Measurements from ENCODE around the gene ZNHIT2. TPM values are rescaled to one million over a fixed set of nuclear protein-coding genes. Genes with fewer than 3 reads are reported as not detected.

Gene ZNHIT2
- total RNA-seq, 1 experiment from 2014 or later: 48.2 TPM

GRCh38 chr11:65103476-65103875 is 14.0 kb downstream of the ZNHIT2 start:
- intact Hi-C loops (cut with micrococcal nuclease): no loop called here
- H3K27ac ChIP-seq (ENCODE audit: low read length): no peak overlapping the region
- H3K9ac ChIP-seq (ENCODE audit: low read length): no peak overlapping the region
- no peak for ATAC-seq
- H3K9me3 ChIP-seq (ENCODE audit: low read length): no peaks in the 10 kb centered on the region
- BruUV-seq (replicated peaks): no TSS peak
- no peak for DNase-seq
- no peak overlapping the region for H2AFZ ChIP-seq (ENCODE audit: low read length)
- H3K4me1 ChIP-seq (ENCODE audit: insufficient read depth, low read length): no peaks in the 10 kb centered on the region
- H3K4me3 ChIP-seq (ENCODE audit: low read length): no peak overlapping the region
- H3K36me3 ChIP-seq (ENCODE audit: low read depth, low read length): no peaks in the 10 kb centered on the region; the same call in 1 of the 2 replicates
- no peaks in the 10 kb centered on the region for H3F3A ChIP-seq (ENCODE audit: low read length, unreplicated experiment)
- no peak for TF ChIP-seq EZH2phosphoT487 (IDR thresholded peaks at IDR 0.05; ENCODE audit: borderline replicate concordance, low read length)
- TF ChIP-seq, protein P1, sequence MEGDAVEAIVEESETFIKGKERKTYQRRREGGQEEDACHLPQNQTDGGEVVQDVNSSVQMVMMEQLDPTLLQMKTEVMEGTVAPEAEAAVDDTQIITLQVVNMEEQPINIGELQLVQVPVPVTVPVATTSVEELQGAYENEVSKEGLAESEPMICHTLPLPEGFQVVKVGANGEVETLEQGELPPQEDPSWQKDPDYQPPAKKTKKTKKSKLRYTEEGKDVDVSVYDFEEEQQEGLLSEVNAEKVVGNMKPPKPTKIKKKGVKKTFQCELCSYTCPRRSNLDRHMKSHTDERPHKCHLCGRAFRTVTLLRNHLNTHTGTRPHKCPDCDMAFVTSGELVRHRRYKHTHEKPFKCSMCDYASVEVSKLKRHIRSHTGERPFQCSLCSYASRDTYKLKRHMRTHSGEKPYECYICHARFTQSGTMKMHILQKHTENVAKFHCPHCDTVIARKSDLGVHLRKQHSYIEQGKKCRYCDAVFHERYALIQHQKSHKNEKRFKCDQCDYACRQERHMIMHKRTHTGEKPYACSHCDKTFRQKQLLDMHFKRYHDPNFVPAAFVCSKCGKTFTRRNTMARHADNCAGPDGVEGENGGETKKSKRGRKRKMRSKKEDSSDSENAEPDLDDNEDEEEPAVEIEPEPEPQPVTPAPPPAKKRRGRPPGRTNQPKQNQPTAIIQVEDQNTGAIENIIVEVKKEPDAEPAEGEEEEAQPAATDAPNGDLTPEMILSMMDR (conservative IDR thresholded peaks at IDR 0.05; ENCODE audit: low read depth, low read length): no peak
- TF ChIP-seq EZH2 (IDR thresholded peaks at IDR 0.05; ENCODE audit: low read length, unreplicated experiment): no peak
- no peak overlapping the region for H3K4me2 ChIP-seq (ENCODE audit: low read length)
- ChIA-PET POLR2A (ENCODE audit: unreplicated experiment) (no interaction called here), CTCF (interaction anchor here (0.7 kb wide), 1 partner anchor 9 kb away, joined by 4 read pairs; no protein-coding TSS in a partner anchor)
- H3K27me3 ChIP-seq (ENCODE audit: low read length): no peaks in the 10 kb centered on the region
- H3K79me2 ChIP-seq (ENCODE audit: low read length): peaks cover 47% of the 10 kb centered on the region
- no peaks in the 10 kb centered on the region for H3K9me2 ChIP-seq (replicated peaks; ENCODE audit: low read length)
- no peaks in the 10 kb centered on the region for H4K20me1 ChIP-seq (ENCODE audit: low read length)

- intact Hi-C loops (cut with micrococcal nuclease): no loop called here
- H3K9ac ChIP-seq (ENCODE audit: low read length): no peak overlapping the region
- H3K9me3 ChIP-seq (ENCODE audit: low read length): no peaks in the 10 kb centered on the region
- 0 out of 2 replicates have a peak, but pooled peaks cover 1% of the 10 kb centered on the region for H3K4me1 ChIP-seq (ENCODE audit: insufficient read depth, low read length)
- H3K9me2 ChIP-seq (replicated peaks; ENCODE audit: low read length): no peaks in the 10 kb centered on the region
- no TSS peak for BruUV-seq (replicated peaks)
- ChIA-PET POLR2A (ENCODE audit: unreplicated experiment) (no interaction called here), CTCF (no interaction called here)
- no peaks in the 10 kb centered on the region for H3K27me3 ChIP-seq (ENCODE audit: low read length)
- no peaks in the 10 kb centered on the region for H3F3A ChIP-seq (ENCODE audit: low read length, unreplicated experiment)
- peaks cover 58% of the 10 kb centered on the region for H3K79me2 ChIP-seq (ENCODE audit: low read length)
- TF ChIP-seq EZH2 (IDR thresholded peaks at IDR 0.05; ENCODE audit: low read length, unreplicated experiment) (no peak), EZH2phosphoT487 (IDR thresholded peaks at IDR 0.05; ENCODE audit: borderline replicate concordance, low read length) (no peak)
- TF ChIP-seq, protein P1 (conservative IDR thresholded peaks at IDR 0.05; ENCODE audit: low read depth, low read length): no peak
- H4K20me1 ChIP-seq (ENCODE audit: low read length): no peaks in the 10 kb centered on the region
- ATAC-seq (peak; percentile 42; the same call in 1 of the 2 replicates), DNase-seq (no peak)
- H3K4me2 ChIP-seq (ENCODE audit: low read length): no peak overlapping the region
- no peak overlapping the region for H2AFZ ChIP-seq (ENCODE audit: low read length)
- H3K4me3 ChIP-seq (ENCODE audit: low read length): no peak overlapping the region
- no peak overlapping the region for H3K27ac ChIP-seq (ENCODE audit: low read length)
- no peaks in the 10 kb centered on the region; the same call in 1 of the 2 replicates for H3K36me3 ChIP-seq (ENCODE audit: low read depth, low read length)
These were observed 15.1 kb downstream of the ZNHIT2 start for GRCh38 chr11:65102142-65103095.
